ACHN (cell line): Measurements from ENCODE around the gene OR7D4.
A peak's percentile ranks its signal among the peaks of the same experiment; 100 is the strongest.
"Not testable (repeated sequence)": the region's sequence is repeated elsewhere in the genome, so short reads cannot be mapped to it uniquely, and the experiment has no call there.

Experiments used
- DNase-seq: peaks from one replicate; pipeline ENCODE4 v3.0.0-alpha.2; 2015
- in situ Hi-C: cut with HindIII; loops from 2 replicates; pipeline ENCODE4 v1.10.0; 2017; ENCODE audit warnings: low sequenced_read_pairs, low pct_ligation_motif_present, low pct_unique_long_range_greater_than_20kb

OR7D4 gene

DNA sequence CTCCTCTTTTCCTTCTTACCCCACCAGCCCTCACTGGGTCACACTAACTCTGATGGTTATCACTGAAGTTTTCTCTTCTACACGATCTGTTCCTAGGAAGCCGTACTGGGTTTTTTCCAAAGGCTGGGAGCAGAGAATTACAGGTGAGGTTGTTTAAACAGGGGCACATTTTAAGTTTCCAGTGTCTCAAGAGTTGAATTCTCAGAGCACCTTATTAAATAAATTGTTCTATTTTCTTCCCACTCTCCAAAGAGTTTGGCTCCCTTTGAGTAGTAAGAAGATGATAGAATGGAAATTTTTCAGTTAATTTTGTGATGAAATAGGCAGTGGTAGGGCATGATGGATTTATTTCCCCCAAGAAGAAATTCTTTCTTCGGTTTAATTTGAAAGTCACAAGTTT lies at the start of gene OR7D4:
Gene OR7D4 (minus strand): TSS at position 101 of the 400 bp plus-strand sequence. CDS start 4,752 bp downstream, outside the sequence.
- in situ Hi-C loops = no loop called here
- no peak for DNase-seq

- no peak for DNase-seq
- in situ Hi-C loops = no loop called here
These were observed 31.8 kb upstream of the OR7D4 start for GRCh38 chr19:9251236-9251635.

- in situ Hi-C loops = no loop called here
- DNase-seq = no peak
These were observed 31.2 kb upstream of the OR7D4 start, which contains the start of gene OR7E24 for GRCh38 chr19:9250630-9251029. TSS of gene OR7E24 (plus strand) at chr19:9250930. CDS start at chr19:9251044, 114 bp downstream.

GRCh38 chr19:9205501-9206113 lies 13.8 kb downstream of the OR7D4 start:
- in situ Hi-C loops = no loop called here
- DNase-seq = peak; percentile 37

DNA sequence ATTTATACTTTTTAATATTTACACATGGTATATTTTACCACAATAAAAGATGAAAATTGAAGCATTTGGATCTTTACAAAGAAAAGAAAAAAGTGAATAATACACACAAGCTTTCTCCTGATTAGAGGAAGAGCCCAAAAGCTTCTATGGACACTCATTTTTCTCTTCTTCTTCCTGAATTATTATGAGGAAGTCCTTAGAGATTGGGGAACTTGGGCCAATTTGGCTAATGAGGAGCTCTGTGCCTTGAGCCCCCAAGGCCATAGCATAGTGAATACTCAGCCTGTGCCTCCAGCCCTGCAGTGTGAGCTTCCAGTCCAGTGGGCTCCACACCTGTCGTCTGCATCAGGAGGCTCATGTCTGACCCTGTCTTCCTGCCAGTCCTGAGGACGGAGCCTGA lies 21.3 kb downstream of the OR7D4 start:
- in situ Hi-C loops, DNase-seq: not testable (repeated sequence)

- no peak for DNase-seq
- in situ Hi-C loops = no loop called here
These were observed 29.9 kb downstream of the OR7D4 start for GRCh38 chr19:9189535-9189934.

DNA sequence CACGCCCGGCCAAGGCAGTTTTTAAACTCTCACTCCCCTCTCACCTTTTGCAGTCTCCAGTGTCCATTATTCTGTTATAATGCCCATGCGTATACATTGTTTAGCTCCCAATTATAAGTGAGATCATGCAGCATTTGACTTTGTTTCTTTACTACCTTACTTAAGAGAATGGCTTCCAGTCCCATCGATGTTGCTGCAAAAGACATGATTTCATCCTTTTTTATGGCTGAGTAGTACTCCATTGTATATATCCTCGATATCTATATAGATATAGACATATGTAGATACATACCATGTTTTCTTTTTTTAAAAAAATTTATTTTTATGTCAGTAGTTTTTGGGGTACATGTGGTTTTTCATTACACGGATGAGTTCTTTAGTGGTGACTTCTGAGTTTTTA lies 32.2 kb downstream of the OR7D4 start:
- in situ Hi-C loops = no loop called here
- no peak for DNase-seq

- no peak for DNase-seq
- in situ Hi-C loops = no loop called here
These were observed 36.4 kb downstream of the OR7D4 start for GRCh38 chr19:9183000-9183399.

- no peak for DNase-seq
- in situ Hi-C loops = no loop called here
These were observed 40.5 kb downstream of the OR7D4 start, which contains the start of gene OR7D2 for GRCh38 chr19:9178901-9179300. TSS of gene OR7D2 (plus strand) at chr19:9178979. CDS start at chr19:9185782, 6,803 bp downstream.

DNA sequence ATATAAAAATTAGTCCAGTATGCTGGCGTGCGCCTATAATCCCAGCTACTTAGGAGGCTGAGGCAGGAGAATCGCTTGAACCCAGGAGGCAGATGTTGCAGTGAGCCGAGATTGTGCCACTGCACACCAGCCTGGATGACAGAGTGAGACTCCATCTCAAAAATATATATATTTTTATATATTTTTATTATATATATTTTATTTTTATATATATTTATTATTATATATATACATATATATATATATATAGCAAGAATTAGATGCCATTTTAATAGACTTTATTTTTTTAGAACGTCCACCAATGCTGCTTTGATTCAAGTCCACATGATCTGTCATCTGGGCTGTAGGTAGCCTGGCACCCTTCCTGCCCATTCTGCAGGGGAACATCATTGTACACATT lies 44.1 kb downstream of the OR7D4 start:
- in situ Hi-C loops = no loop called here

GRCh38 chr19:9171393-9171991 lies 47.9 kb downstream of the OR7D4 start:
- in situ Hi-C loops = no loop called here

More for the DNA sequence above, 44.1 kb downstream of the OR7D4 start:
- DNase-seq = no peak

DNA sequence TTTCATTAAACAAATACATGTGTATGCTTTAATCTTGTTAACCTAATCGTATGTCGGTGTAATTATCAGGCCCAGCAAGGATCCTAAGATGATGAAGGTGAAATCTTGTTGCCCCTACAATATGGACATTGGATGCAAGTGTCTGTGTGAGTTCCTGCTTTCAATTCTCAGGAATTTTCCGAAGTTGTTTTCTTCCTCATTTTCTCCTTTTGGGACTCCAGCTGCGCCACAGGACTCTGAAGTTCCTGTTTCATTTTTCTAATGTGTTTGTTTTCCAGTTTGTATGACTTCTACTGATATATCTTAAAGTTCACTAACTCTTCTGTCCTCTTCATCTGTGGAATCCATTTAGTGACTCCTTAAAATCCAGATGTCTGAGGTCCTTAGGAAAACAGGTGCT lies 52.5 kb downstream of the OR7D4 start:
- in situ Hi-C loops = no loop called here
- no peak for DNase-seq

More at GRCh38 chr19:9171393-9171991, 47.9 kb downstream of the OR7D4 start:
- no peak for DNase-seq

- in situ Hi-C loops = no loop called here
- DNase-seq = no peak
These were observed 54.1 kb downstream of the OR7D4 start for GRCh38 chr19:9165261-9165660.

DNA sequence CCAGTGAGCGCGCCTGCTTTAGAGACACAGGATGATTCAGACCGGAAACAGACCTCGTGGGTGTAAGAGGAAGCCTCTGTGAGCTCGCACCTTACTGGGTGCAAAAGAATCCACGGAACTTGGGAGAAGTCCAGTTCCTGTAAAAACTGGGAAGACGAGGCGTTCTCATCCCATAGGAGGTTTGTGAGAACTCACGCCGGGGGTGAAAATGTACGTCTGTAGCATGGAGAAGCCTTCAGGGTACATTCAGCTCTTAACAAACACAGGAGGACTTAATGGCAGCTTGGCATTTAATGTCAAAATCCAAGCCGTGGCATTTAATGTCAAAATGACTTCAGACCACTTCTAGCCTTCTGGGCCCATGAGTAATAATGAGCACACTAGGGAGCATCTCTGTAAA lies 58.0 kb downstream of the OR7D4 start:
- in situ Hi-C loops = no loop called here
- DNase-seq = no peak
